Muscle layer of colon (tissue), 2 donors: ENCODE data around the gene ATRX.

Experiments
- H3K27ac ChIP-seq: one replicate; pipeline ENCODE4 v1.7.0; 2013; ENCODE audit warnings: low read depth, mild to moderate bottlenecking, low read length, moderate library complexity
- H3K27me3 ChIP-seq, 2 donors: one replicate each; pipeline ENCODE4 v1.7.0; 2013; ENCODE audit warnings: low read length in 2 of 2, mild to moderate bottlenecking in 2 of 2; ENCODE audit not compliant: insufficient read depth in 2 of 2, control insufficient read depth in 1 of 2
- H3K36me3 ChIP-seq: one replicate; pipeline ENCODE4 v1.7.0; 2013; ENCODE audit warnings: mild to moderate bottlenecking, low read length; ENCODE audit not compliant: insufficient read depth
- H3K4me1 ChIP-seq: one replicate; pipeline ENCODE4 v1.7.0; 2013; ENCODE audit warnings: mild to moderate bottlenecking, low read length; ENCODE audit not compliant: insufficient read depth
- H3K4me3 ChIP-seq, 2 donors: one replicate each; pipeline ENCODE4 v1.7.0; 2013; ENCODE audit warnings: low read length in 2 of 2, low read depth in 1 of 2, mild to moderate bottlenecking in 1 of 2, moderate library complexity in 1 of 2
- H3K9ac ChIP-seq: one replicate; pipeline ENCODE4 v1.7.0; 2013; ENCODE audit warnings: low read length
- H3K9me3 ChIP-seq: one replicate; pipeline ENCODE4 v1.7.0; 2013; ENCODE audit warnings: mild to moderate bottlenecking, low read length
- donor health status: abdominal sarcoma.
- donor health status: Adenocarcinoma of cecum.

ATRX gene

GRCh38 chrX:77455437-77455836 lies 330.6 kb downstream of the ATRX start:
- H3K4me1 ChIP-seq = no peaks in the 10 kb centered on the region
- H3K9me3 ChIP-seq = no peaks in the 10 kb centered on the region
- no peak overlapping the region for H3K4me3 ChIP-seq
- H3K27ac ChIP-seq = no peak overlapping the region
- H3K36me3 ChIP-seq = no peaks in the 10 kb centered on the region
- H3K27me3 ChIP-seq = no peaks in the 10 kb centered on the region
- H3K9ac ChIP-seq = no peak overlapping the region
